HCT116 (cell line): ENCODE data around the gene LTC4S. TPM values are rescaled to one million over a fixed set of nuclear protein-coding genes. Genes with fewer than 3 reads are reported as not detected.

Source experiments
- ATAC-seq: fragments of 200-7000 bp; cut with Tn5 transposase; 2 replicates; pipeline ENCODE4 v1.9.1; 2020; ENCODE audit warnings: mild to moderate bottlenecking, moderate library complexity
- BruUV-seq: library from RNA; stranded (reverse); fragments of 400-500 nt; replicated peaks from 2 replicates; lab custom pipeline; 2021; lab: Mats Ljungman, UMichigan
- CTCF ChIA-PET: fragments of 300-600 bp; sonication (Branson Sonifier 250); formaldehyde crosslinking; loops from one replicate; lab custom pipeline; 2021; ENCODE audit warnings: antibody characterized with exemption; lab: Charles Lee
- POLR2A ChIA-PET: fragments of 300-600, 350-600 bp; sonication (Branson Sonifier 250); formaldehyde crosslinking; loops from one replicate; lab custom pipeline; 2021; ENCODE audit warnings: antibody characterized with exemption; lab: Charles Lee
- RAD21 ChIA-PET, 2 experiments: fragments of 300-600 bp; sonication (Branson Sonifier 250); formaldehyde crosslinking; loops; one replicate each; lab custom pipeline; 2023; ENCODE audit warnings: low total read pairs in 2 of 2; ENCODE audit not compliant: uncharacterized antibody in 2 of 2, unreplicated experiment in 2 of 2, low non-redundant PET in 1 of 2; lab: Charles Lee
- DNase-seq: peaks from one replicate; pipeline ENCODE4 v3.0.0-alpha.2; 2010; ENCODE audit warnings: low read depth, low spot score
- H2AFZ ChIP-seq: fragments of 200-600 bp; shearing (Covaris generic), sonication (generic); 2 replicates; pipeline ENCODE4 v1.6.1; 2017; ENCODE audit warnings: low read depth, mixed run types, mixed read lengths, antibody characterized with exemption, low read length; ENCODE audit not compliant: poor library complexity, severe bottlenecking
- H3K27ac ChIP-seq: 2 replicates; pipeline ENCODE4 v1.5.1; 2012; ENCODE audit warnings: low read depth, low read length
- H3K27me3 ChIP-seq: fragments of 200-600 bp; sonication (generic); 2 replicates; pipeline ENCODE4 v1.6.1; 2016; ENCODE audit warnings: mixed run types, low read length, mixed read lengths; ENCODE audit not compliant: insufficient read depth
- H3K36me3 ChIP-seq, 2 experiments: fragments of 200-500 bp in 1 of 2; fragments of 200-600 bp in 1 of 2; sonication (Bioruptor generic) in 1 of 2; sonication (generic) in 1 of 2; 2 replicates each; pipeline versions ENCODE4 v1.5.1 to v1.6.1; 2014 to 2016; ENCODE audit warnings: low read length in 2 of 2, inconsistent platforms in 1 of 2, mixed read lengths in 1 of 2, mixed run types in 1 of 2; ENCODE audit not compliant: insufficient read depth in 2 of 2, control insufficient read depth in 1 of 2
- H3K4me1 ChIP-seq, 2 experiments: fragments of 200-600 bp in 1 of 2; sonication (generic) in 1 of 2; 2 replicates each; pipeline versions ENCODE4 v1.5.1 to v1.6.1; 2012 to 2017; ENCODE audit warnings: low read length in 2 of 2, inconsistent platforms in 1 of 2, mild to moderate bottlenecking in 1 of 2, mixed read lengths in 1 of 2, mixed run types in 1 of 2, moderate library complexity in 1 of 2; ENCODE audit not compliant: insufficient read depth in 2 of 2, control insufficient read depth in 1 of 2
- H3K4me2 ChIP-seq: fragments of 200-600 bp; sonication (generic); 2 replicates; pipeline ENCODE4 v1.6.1; 2017; ENCODE audit warnings: mixed run types, low read length, mixed read lengths
- H3K4me3 ChIP-seq, 2 experiments: fragments of 200-600 bp in 1 of 2; sonication (generic) in 1 of 2; replicated peaks in 1 of 2; 2 replicates each; pipeline ENCODE4 v1.5.1; 2011 to 2016; ENCODE audit warnings: low read length in 2 of 2, control low read depth in 1 of 2, low read depth in 1 of 2, mild to moderate bottlenecking in 1 of 2, mixed read lengths in 1 of 2, mixed run types in 1 of 2
- H3K79me2 ChIP-seq: fragments of 200-600 bp; sonication (generic); 2 replicates; pipeline ENCODE4 v1.6.1; 2017; ENCODE audit warnings: mild to moderate bottlenecking, mixed run types, low read length, moderate library complexity, mixed read lengths; ENCODE audit not compliant: insufficient read depth
- H3K9ac ChIP-seq: fragments of 200-600 bp; sonication (generic); 2 replicates; pipeline ENCODE4 v1.6.1; 2016; ENCODE audit warnings: low read length, mixed read lengths
- H3K9me2 ChIP-seq: fragments of 200-600 bp; sonication (generic), shearing (Covaris generic); 2 replicates; pipeline ENCODE4 v1.6.1; 2017; ENCODE audit warnings: mixed run types, mild to moderate bottlenecking, moderate library complexity; ENCODE audit not compliant: insufficient read depth
- H3K9me3 ChIP-seq, 2 experiments: fragments of 200-500 bp in 1 of 2; fragments of 200-600 bp in 1 of 2; sonication (Bioruptor generic) in 1 of 2; sonication (generic) in 1 of 2; 2 replicates each; pipeline ENCODE4 v1.6.1; 2014 to 2017; ENCODE audit warnings: low read length in 2 of 2, mixed read lengths in 2 of 2, inconsistent platforms in 1 of 2, low read depth in 1 of 2, mild to moderate bottlenecking in 1 of 2, mixed run types in 1 of 2, moderate library complexity in 1 of 2; ENCODE audit not compliant: control insufficient read depth in 1 of 2, insufficient read depth in 1 of 2
- H4K20me1 ChIP-seq: fragments of 200-600 bp; sonication (generic), shearing (Covaris generic); 2 replicates; pipeline ENCODE4 v1.6.1; 2017; ENCODE audit warnings: mixed run types, mild to moderate bottlenecking, moderate library complexity; ENCODE audit not compliant: insufficient read depth
- CBX3 ChIP-seq: IDR thresholded peaks from 2 replicates; pipeline ENCODE4 v1.6.1; 2012; ENCODE audit warnings: low read depth
- EZH2 ChIP-seq: fragments of 200-600 bp; sonication (generic); IDR thresholded peaks from 2 replicates; pipeline ENCODE4 v1.6.1; 2017; ENCODE audit warnings: antibody characterized with exemption, mixed run types
- JUND ChIP-seq: IDR thresholded peaks from 2 replicates; pipeline ENCODE4 v1.6.1; 2012
- POLR2AphosphoS5 ChIP-seq: IDR thresholded peaks from 2 replicates; pipeline ENCODE4 v1.6.1; 2011; ENCODE audit warnings: mild to moderate bottlenecking, low read depth, low read length, moderate library complexity
- RAD21 ChIP-seq: IDR thresholded peaks from 2 replicates; pipeline ENCODE4 v1.6.1; 2012; ENCODE audit warnings: low read depth, mild to moderate bottlenecking
- SIN3A ChIP-seq: IDR thresholded peaks from 2 replicates; pipeline ENCODE4 v1.6.1; 2012; ENCODE audit warnings: low read depth
- SP1 ChIP-seq: IDR thresholded peaks from 2 replicates; pipeline ENCODE4 v1.6.1; 2012; ENCODE audit warnings: low read depth
- ZFX ChIP-seq: fragments of 450-650 bp; IDR thresholded peaks from 2 replicates; pipeline ENCODE4 v1.6.1; 2017
- intact Hi-C: fragments of 100-400 bp; cut with micrococcal nuclease; formaldehyde crosslinking; loops from 2 replicates; pipeline ENCODE4 v1.10.0; 2022
- total RNA-seq: library from RNA; stranded (reverse); gene quantifications from one replicate; pipeline ENCODE4 v1.2.1, GENCODE V29; 2021; ENCODE audit not compliant: unreplicated experiment
- TF ChIP-seq, protein P1 (sequence below): IDR thresholded peaks from 2 replicates; pipeline ENCODE4 v1.6.1; 2012
- TF ChIP-seq, protein P2 (sequence below): IDR thresholded peaks from 2 replicates; pipeline ENCODE4 v1.6.1; 2012; ENCODE audit warnings: low read depth
- TF ChIP-seq, protein P3 (sequence below): IDR thresholded peaks from 2 replicates; pipeline ENCODE4 v1.6.1; 2011; ENCODE audit warnings: mild to moderate bottlenecking, low read length, moderate library complexity; ENCODE audit not compliant: insufficient replicate concordance; ENCODE audit errors: extremely low read depth

The LTC4S gene
- total RNA-seq, 1 experiment from 2014 or later: 5.0 TPM

DNA sequence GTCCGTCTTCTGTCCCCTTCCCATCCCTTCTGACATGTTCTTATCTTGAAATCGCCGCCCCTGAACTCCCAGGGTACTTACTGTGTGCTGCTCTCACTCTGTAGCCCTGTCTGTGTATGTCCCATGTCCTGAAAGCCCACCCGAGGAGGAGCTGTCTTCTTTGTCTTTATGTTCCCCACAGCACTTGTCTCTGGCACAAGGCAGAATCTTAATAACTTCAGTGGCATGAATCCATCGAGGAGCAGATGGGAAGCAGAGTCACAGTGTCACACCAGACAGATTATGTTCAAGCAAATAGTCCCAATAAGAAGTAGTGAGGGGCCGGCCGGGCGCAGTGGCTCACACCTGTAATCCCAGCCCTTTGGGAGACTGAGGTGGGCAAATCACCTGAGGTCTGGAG, 29.7 kb upstream of the LTC4S start:
- RAD21 ChIA-PET: no interaction called here
- H3K79me2 ChIP-seq: peaks cover 81% of the 10 kb centered on the region
- no peak for ATAC-seq

More for the DNA sequence above, 29.7 kb upstream of the LTC4S start:
- TF ChIP-seq JUND (no peak), EZH2 (no peak), POLR2AphosphoS5 (no peak), SP1 (no peak), SIN3A (no peak), RAD21 (no peak), ZFX (no peak), CBX3 (no peak)
- TF ChIP-seq, protein P1, sequence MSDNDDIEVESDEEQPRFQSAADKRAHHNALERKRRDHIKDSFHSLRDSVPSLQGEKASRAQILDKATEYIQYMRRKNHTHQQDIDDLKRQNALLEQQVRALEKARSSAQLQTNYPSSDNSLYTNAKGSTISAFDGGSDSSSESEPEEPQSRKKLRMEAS: no peak
- TF ChIP-seq, protein P2, sequence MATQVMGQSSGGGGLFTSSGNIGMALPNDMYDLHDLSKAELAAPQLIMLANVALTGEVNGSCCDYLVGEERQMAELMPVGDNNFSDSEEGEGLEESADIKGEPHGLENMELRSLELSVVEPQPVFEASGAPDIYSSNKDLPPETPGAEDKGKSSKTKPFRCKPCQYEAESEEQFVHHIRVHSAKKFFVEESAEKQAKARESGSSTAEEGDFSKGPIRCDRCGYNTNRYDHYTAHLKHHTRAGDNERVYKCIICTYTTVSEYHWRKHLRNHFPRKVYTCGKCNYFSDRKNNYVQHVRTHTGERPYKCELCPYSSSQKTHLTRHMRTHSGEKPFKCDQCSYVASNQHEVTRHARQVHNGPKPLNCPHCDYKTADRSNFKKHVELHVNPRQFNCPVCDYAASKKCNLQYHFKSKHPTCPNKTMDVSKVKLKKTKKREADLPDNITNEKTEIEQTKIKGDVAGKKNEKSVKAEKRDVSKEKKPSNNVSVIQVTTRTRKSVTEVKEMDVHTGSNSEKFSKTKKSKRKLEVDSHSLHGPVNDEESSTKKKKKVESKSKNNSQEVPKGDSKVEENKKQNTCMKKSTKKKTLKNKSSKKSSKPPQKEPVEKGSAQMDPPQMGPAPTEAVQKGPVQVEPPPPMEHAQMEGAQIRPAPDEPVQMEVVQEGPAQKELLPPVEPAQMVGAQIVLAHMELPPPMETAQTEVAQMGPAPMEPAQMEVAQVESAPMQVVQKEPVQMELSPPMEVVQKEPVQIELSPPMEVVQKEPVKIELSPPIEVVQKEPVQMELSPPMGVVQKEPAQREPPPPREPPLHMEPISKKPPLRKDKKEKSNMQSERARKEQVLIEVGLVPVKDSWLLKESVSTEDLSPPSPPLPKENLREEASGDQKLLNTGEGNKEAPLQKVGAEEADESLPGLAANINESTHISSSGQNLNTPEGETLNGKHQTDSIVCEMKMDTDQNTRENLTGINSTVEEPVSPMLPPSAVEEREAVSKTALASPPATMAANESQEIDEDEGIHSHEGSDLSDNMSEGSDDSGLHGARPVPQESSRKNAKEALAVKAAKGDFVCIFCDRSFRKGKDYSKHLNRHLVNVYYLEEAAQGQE: no peak
- TF ChIP-seq, protein P3, sequence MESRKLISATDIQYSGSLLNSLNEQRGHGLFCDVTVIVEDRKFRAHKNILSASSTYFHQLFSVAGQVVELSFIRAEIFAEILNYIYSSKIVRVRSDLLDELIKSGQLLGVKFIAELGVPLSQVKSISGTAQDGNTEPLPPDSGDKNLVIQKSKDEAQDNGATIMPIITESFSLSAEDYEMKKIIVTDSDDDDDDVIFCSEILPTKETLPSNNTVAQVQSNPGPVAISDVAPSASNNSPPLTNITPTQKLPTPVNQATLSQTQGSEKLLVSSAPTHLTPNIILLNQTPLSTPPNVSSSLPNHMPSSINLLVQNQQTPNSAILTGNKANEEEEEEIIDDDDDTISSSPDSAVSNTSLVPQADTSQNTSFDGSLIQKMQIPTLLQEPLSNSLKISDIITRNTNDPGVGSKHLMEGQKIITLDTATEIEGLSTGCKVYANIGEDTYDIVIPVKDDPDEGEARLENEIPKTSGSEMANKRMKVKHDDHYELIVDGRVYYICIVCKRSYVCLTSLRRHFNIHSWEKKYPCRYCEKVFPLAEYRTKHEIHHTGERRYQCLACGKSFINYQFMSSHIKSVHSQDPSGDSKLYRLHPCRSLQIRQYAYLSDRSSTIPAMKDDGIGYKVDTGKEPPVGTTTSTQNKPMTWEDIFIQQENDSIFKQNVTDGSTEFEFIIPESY: no peak
- no peak overlapping the region for H3K27ac ChIP-seq
- H3K4me3 ChIP-seq: no peak overlapping the region
- POLR2A ChIA-PET: no interaction called here
- peaks cover 16 to 17% of the 10 kb centered on the region in 2 experiments; a peak in 3 of 4 replicates for H3K36me3 ChIP-seq
- peaks cover 11 to 45% of the 10 kb centered on the region in 2 experiments for H3K4me1 ChIP-seq
- intact Hi-C loops: loop anchor here (10.0 kb wide), 1 partner anchor 221 kb away; no protein-coding TSS in a partner anchor
- no peaks in the 10 kb centered on the region for H3K9me2 ChIP-seq
- no peaks in the 10 kb centered on the region for H3K9me3 ChIP-seq
- no TSS peak for BruUV-seq
- DNase-seq: no peak
- peaks cover 9% of the 10 kb centered on the region; the same call in 1 of the 2 replicates for H4K20me1 ChIP-seq
- no peaks in the 10 kb centered on the region for H3K27me3 ChIP-seq
- H2AFZ ChIP-seq: no peak overlapping the region
- H3K9ac ChIP-seq: no peak overlapping the region
- CTCF ChIA-PET: interaction anchor here (1.5 to 1.7 kb wide), 2 partner anchors 8 to 16 kb away, joined by 3 to 6 read pairs; no protein-coding TSS in a partner anchor
- no peak overlapping the region for H3K4me2 ChIP-seq
